Vagina (tissue), 2 donors: Measurements from ENCODE around the gene SMURF1. TPM values are rescaled to one million over a fixed set of nuclear protein-coding genes. Genes with fewer than 3 reads are reported as not detected.

Source experiments
- DNase-seq, 2 donors: peaks; one replicate each; pipeline ENCODE4 v3.0.0-alpha.2; 2017; ENCODE audit errors: extremely low spot score in 2 of 2
- H3K27ac ChIP-seq: fragments of 200-600 bp; sonication (generic); one replicate; pipeline ENCODE4 v1.5.1; 2019
- H3K27me3 ChIP-seq: fragments of 200-600 bp; sonication (generic); one replicate; pipeline ENCODE4 v1.5.1; 2019
- H3K36me3 ChIP-seq, 2 donors: fragments of 200-600 bp; sonication (generic); one replicate each; pipeline ENCODE4 v1.5.1; 2017 to 2019
- H3K4me1 ChIP-seq: fragments of 200-600 bp; sonication (generic); one replicate; pipeline ENCODE4 v1.5.1; 2019
- H3K4me3 ChIP-seq, 2 donors: fragments of 200-600 bp; sonication (generic); 1 replicate in 1 of 2; 2 replicates in 1 of 2; pipeline ENCODE4 v1.5.1; 2016 to 2019
- H3K9me3 ChIP-seq: fragments of 200-600 bp; sonication (generic); one replicate; pipeline ENCODE4 v1.5.1; 2019
- CTCF ChIP-seq, 3 experiments: fragments of 450-650 bp in 2 of 3; fragments of 200-600 bp in 1 of 3; sonication (generic) in 1 of 3; IDR thresholded peaks; one replicate each; pipeline ENCODE4 v1.5.1; 2017 to 2019; ENCODE audit warnings: antibody characterized with exemption in 3 of 3, mild to moderate bottlenecking in 2 of 3, moderate library complexity in 2 of 3
- POLR2A ChIP-seq, 2 donors: fragments of 450-650 bp; IDR thresholded peaks; one replicate each; pipeline ENCODE4 v1.6.1; 2017; ENCODE audit warnings: antibody characterized with exemption in 2 of 2, mild to moderate bottlenecking in 2 of 2, moderate library complexity in 2 of 2
- POLR2AphosphoS5 ChIP-seq, 2 donors: sonication (generic); formaldehyde crosslinking; IDR thresholded peaks; one replicate each; pipeline ENCODE4 v1.9.0; 2017; ENCODE audit warnings: antibody characterized with exemption in 2 of 2, mild to moderate bottlenecking in 2 of 2, low read depth in 1 of 2; ENCODE audit not compliant: insufficient read depth in 1 of 2
- intact Hi-C: fragments of 100-400 bp; cut with DNase I; formaldehyde crosslinking; loops from one replicate; pipeline ENCODE4 v1.15.1; 2023
- total RNA-seq: library from RNA; depleted of rRNA; stranded (reverse); fragments of >200 nt; gene quantifications from one replicate; pipeline ENCODE4 v1.2.3, GENCODE V29; 2016

SMURF1 gene
- total RNA-seq, 1 donor from 2014 or later = 30.0 TPM

- H3K4me3 ChIP-seq = no peak overlapping the region
- no peaks in the 10 kb centered on the region for H3K9me3 ChIP-seq
- peaks cover 29% of the 10 kb centered on the region for H3K4me1 ChIP-seq
- no peak for DNase-seq
- no peak overlapping the region for H3K27ac ChIP-seq
- intact Hi-C loops = no loop called here
- no peaks in the 10 kb centered on the region for H3K27me3 ChIP-seq
- no peaks in the 10 kb centered on the region for H3K36me3 ChIP-seq
- TF ChIP-seq CTCF (IDR thresholded peaks at IDR 0.05) (no peak), POLR2A (IDR thresholded peaks at IDR 0.05) (no peak), POLR2AphosphoS5 (IDR thresholded peaks at IDR 0.05; ENCODE audit: insufficient read depth in 1 of 2, low read depth in 1 of 2) (no peak)
Observed at GRCh38 chr7:99094401-99094800, 49.5 kb downstream of the SMURF1 start.

- no peaks in the 10 kb centered on the region for H3K36me3 ChIP-seq
- H3K9me3 ChIP-seq = no peaks in the 10 kb centered on the region
- no peak for DNase-seq
- TF ChIP-seq POLR2A (IDR thresholded peaks at IDR 0.05) (no peak), CTCF (IDR thresholded peaks at IDR 0.05) (no peak), POLR2AphosphoS5 (IDR thresholded peaks at IDR 0.05; ENCODE audit: insufficient read depth in 1 of 2, low read depth in 1 of 2) (no peak)
- no peak overlapping the region for H3K4me3 ChIP-seq
- intact Hi-C loops = no loop called here
- H3K27ac ChIP-seq = no peak overlapping the region
- H3K4me1 ChIP-seq = peaks cover 27% of the 10 kb centered on the region
- no peaks in the 10 kb centered on the region for H3K27me3 ChIP-seq
Observed at GRCh38 chr7:99092064-99092720, 51.7 kb downstream of the SMURF1 start.

- Histone ChIP-seq H3K36me3 (no peaks in the 10 kb centered on the region), H3K27me3 (no peaks in the 10 kb centered on the region), H3K4me1 (peaks cover 18% of the 10 kb centered on the region), H3K9me3 (no peaks in the 10 kb centered on the region), H3K27ac (no peak overlapping the region), H3K4me3 (no peak overlapping the region)
- intact Hi-C loops = no loop called here
- TF ChIP-seq CTCF (IDR thresholded peaks at IDR 0.05) = no peak
- TF ChIP-seq POLR2A (IDR thresholded peaks at IDR 0.05) = no peak
- TF ChIP-seq POLR2AphosphoS5 (IDR thresholded peaks at IDR 0.05; ENCODE audit: insufficient read depth in 1 of 2, low read depth in 1 of 2) = no peak
- DNase-seq = no peak
Observed at GRCh38 chr7:99090771-99091542, 53.0 kb downstream of the SMURF1 start.

- Histone ChIP-seq H3K27ac (no peak overlapping the region), H3K4me3 (no peak overlapping the region), H3K36me3 (no peaks in the 10 kb centered on the region), H3K9me3 (no peaks in the 10 kb centered on the region), H3K4me1 (peaks cover 9% of the 10 kb centered on the region), H3K27me3 (no peaks in the 10 kb centered on the region)
- DNase-seq = no peak
- TF ChIP-seq POLR2AphosphoS5 (IDR thresholded peaks at IDR 0.05; ENCODE audit: insufficient read depth in 1 of 2, low read depth in 1 of 2) (no peak), POLR2A (IDR thresholded peaks at IDR 0.05) (no peak), CTCF (IDR thresholded peaks at IDR 0.05) (no peak)
- intact Hi-C loops = no loop called here
Observed at GRCh38 chr7:99089914-99090629, 53.8 kb downstream of the SMURF1 start.
